Spinal cord (tissue), 10 donors: ENCODE data around the gene DNM2. TPM values are rescaled to one million over a fixed set of nuclear protein-coding genes. Genes with fewer than 3 reads are reported as not detected.

Experiments used
- DNase-seq, 6 donors: peaks; one replicate each; pipeline versions ENCODE4 v3.0.0 to v3.0.0-alpha.2; 2013 to 2015; ENCODE audit warnings: low spot score in 6 of 6, low read depth in 4 of 6
- H3K27ac ChIP-seq: one replicate; pipeline ENCODE4 v1.5.1; 2013; ENCODE audit warnings: low read depth, low read length, control low read depth
- H3K27me3 ChIP-seq: one replicate; pipeline ENCODE4 v1.6.1; 2013; ENCODE audit warnings: low read length; ENCODE audit not compliant: control insufficient read depth, insufficient read depth
- H3K36me3 ChIP-seq: one replicate; pipeline ENCODE4 v1.6.1; 2013; ENCODE audit warnings: low read length; ENCODE audit not compliant: control insufficient read depth, insufficient read depth
- H3K4me1 ChIP-seq: one replicate; pipeline ENCODE4 v1.6.1; 2013; ENCODE audit warnings: low read length; ENCODE audit not compliant: control insufficient read depth, insufficient read depth
- H3K4me3 ChIP-seq: one replicate; pipeline ENCODE4 v1.5.1; 2013; ENCODE audit warnings: low read depth, low read length, control low read depth
- H3K9me3 ChIP-seq: one replicate; pipeline ENCODE4 v1.6.1; 2013; ENCODE audit warnings: low read length; ENCODE audit not compliant: control insufficient read depth, insufficient read depth
- WGBS: methylation state at CpG from one replicate; pipeline ENCODE4 v1.1.5; 2013; ENCODE audit warnings: missing lambda C conversion rate; ENCODE audit not compliant: insufficient coverage; 5-methylcytosine and 5-hydroxymethylcytosine counted together
- polyA plus RNA-seq, 2 donors: library from polyadenylated mRNA; unstranded; fragments of 120-200 nt; gene quantifications; one replicate each; pipeline ENCODE4 v1.2.1, GENCODE V29; 2013; ENCODE audit not compliant: insufficient read length in 2 of 2
- total RNA-seq, 2 donors: library from RNA; depleted of rRNA in 1 of 2; stranded (reverse); fragments of 120-200 nt in 1 of 2; fragments of >200 nt in 1 of 2; gene quantifications; one replicate each; pipeline versions ENCODE4 v1.2.3 to v1.2.4, GENCODE V29; 2013 to 2014
- donor health status: healthy.

The DNM2 gene
- total and polyA plus RNA-seq, 4 donors = 59.2 to 111 (median 85.0) TPM

DNA sequence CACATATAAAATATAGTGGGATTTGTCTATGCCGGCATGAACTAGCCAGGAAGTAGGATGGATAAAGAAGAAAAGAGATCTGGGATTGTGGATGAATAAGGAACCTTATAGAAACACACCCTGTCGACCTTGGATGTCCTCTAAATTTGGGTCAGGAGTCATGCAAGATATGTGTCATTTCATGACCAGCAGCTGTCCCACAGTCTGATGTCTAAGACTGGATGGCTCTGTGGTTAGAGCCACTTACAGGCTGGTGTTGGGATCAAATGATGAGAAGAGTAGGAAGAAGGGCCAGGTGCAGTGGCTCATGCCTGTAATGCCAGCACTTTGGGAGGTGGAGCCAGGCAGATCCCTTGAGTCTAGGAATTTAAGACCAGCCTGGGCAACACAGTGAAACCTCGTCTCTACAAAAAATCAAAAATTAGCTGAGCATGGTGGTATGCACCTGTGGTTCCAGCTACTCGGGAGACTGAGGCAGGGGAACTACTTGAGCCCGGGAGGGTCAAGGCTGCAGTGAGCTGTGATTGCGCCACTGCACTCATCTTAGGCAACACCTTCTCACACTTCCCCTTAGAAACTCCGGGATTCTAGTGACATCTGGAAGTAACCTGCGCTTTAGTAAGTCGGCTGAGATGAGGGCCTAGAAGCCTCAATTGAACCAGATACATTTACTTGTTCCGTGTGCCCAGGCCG lies 87.3 kb downstream of the DNM2 start:
- H3K4me1 ChIP-seq = peaks cover 4% of the 10 kb centered on the region
- no peak overlapping the region for H3K4me3 ChIP-seq
- no peak for DNase-seq
- no peak overlapping the region for H3K27ac ChIP-seq
- peaks cover 86% of the 10 kb centered on the region for H3K36me3 ChIP-seq
- WGBS = 96% methylated on average over 10 of the region's 11 CpGs
- H3K9me3 ChIP-seq = no peaks in the 10 kb centered on the region
- no peaks in the 10 kb centered on the region for H3K27me3 ChIP-seq

DNA sequence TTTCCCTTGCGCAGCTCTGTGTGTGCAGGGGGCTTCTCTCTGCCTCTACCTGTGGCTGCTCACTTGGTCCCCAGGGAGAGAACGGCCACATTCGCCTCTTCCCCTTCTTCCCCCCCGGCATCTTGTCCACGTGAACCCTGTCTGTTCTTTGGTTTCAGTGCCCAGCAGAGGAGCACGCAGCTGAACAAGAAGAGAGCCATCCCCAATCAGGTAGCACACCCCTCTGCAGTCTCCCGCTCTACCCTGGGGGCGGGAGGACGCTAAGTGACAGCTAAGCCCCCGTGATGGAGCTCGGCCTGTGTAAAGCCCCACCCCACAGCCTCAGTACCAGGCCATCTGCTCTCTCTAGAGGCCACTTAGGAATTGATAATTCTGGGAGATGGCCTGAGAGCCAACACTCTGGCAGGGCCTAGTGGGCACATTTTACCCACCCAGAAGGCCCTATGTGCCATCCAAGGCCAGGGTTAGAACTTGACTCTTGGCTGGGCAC lies 87.9 kb downstream of the DNM2 start:
- H3K27me3 ChIP-seq = no peaks in the 10 kb centered on the region
- H3K9me3 ChIP-seq = no peaks in the 10 kb centered on the region
- peaks cover 86% of the 10 kb centered on the region for H3K36me3 ChIP-seq
- peaks cover 3% of the 10 kb centered on the region for H3K4me1 ChIP-seq
- H3K27ac ChIP-seq = no peak overlapping the region
- WGBS = 98% methylated on average over 6 of the region's 11 CpGs
- H3K4me3 ChIP-seq = no peak overlapping the region
- DNase-seq = no peak

DNA sequence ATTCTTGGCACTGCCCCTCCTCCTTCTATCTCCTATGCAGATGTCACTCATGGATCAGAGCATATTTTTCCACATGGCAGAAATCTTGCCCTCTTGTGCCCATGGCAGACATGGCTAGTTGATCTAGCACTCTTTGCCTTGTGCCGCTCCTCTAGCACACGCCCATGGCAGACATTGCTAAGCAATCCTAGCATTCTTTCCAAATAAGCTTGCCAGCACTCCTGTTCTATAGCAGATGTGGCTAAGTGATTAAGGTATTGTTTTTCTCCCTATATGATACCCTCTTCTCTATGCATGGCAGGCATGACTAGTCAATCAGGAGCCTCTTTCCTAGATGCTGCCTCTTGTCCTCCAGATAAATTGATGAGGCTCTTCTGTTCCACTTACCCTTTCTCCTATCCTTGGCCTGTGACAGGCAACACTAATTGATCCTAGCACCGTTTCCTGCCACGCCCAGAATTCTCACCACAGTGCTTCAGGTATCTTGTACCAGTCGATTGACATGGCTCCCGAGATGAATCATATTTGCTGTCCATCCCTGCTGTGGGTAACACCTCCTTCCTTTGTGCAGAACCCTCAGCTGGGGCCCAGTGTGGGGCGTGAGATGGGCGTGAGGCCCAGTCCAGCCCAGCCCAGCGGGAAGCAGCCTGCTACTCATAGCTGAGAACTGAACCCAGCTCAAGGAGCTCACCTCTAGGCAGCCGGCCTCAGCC lies 91.2 kb downstream of the DNM2 start:
- Histone ChIP-seq H3K4me3 (no peak overlapping the region), H3K36me3 (peaks cover 86% of the 10 kb centered on the region), H3K9me3 (no peaks in the 10 kb centered on the region), H3K4me1 (no peaks in the 10 kb centered on the region), H3K27me3 (no peaks in the 10 kb centered on the region), H3K27ac (no peak overlapping the region)
- DNase-seq = no peak
- WGBS = 83% methylated on average over 8 of the region's 10 CpGs

DNA sequence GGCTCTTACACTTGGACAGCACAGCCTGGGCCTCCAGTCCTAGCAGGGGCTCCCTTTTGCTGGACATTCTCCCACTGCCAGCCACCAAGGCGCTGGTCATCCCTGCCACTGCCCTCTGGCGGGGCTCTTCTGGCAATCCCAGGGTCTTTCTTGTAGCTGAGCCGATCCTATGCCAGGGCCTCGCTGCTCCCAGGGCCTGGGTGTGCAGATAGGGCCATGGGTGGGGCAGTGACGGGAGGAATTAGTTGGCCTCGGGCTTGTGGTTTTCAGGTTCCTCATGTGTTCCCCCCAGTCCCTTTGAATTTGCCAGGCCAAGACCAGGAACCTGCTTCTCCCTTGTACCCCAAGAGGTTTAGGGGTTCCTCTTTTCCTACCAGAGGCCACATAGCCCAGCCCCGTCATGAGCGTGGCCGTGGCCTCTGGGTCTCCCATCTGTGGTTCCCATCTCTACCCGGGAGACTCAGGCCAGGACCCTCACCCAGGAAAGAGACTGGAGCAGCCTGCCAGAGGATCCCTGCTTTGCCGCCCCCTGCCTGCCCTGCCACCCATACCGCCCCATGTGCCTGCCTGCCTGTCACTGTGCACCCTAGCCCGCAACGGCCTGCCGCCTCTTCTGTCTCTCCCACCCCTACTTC lies 91.9 kb downstream of the DNM2 start:
- 84% methylated on average over 13 of the region's 15 CpGs for WGBS
- H3K27me3 ChIP-seq = no peaks in the 10 kb centered on the region
- no peak overlapping the region for H3K4me3 ChIP-seq
- no peak overlapping the region for H3K27ac ChIP-seq
- H3K36me3 ChIP-seq = peaks cover 87% of the 10 kb centered on the region
- no peaks in the 10 kb centered on the region for H3K4me1 ChIP-seq
- no peak for DNase-seq
- no peaks in the 10 kb centered on the region for H3K9me3 ChIP-seq

DNA sequence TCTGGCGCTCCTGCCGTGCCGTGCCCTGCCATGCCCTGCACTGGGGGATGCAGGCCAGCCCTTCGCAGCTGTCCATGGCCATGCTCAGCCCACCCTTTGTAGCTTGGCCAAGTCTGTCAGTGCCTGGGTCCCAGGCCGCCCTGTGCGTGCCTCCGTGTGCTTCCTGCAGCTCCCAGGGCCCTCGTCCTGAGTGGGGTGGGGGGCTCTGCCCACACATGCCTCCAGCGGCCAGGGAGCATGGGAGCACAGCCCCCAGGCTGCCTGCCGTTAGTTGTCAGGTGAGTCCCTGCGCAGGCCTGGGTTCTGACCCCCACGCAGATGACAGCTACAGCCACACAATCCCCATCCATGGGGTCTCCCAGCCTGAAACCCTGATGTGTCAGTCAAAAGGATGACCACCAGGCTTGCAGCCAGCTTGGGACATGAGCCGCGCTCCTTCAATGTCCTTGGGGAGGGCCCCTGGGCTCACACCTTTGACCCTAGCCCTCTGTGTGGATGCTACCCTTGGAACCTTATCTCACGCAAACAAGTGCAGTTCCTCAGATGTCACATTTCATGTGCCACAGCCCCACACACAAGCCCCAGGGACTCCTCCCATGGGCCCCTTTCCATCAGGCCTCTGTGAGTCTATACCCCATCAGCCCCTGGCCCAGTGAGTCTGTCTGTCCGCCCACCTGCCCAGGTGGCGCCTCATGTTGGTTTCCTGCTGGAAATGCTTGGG lies 93.7 kb downstream of the DNM2 start:
- DNase-seq = no peak
- H3K4me3 ChIP-seq = no peak overlapping the region
- peaks cover 91% of the 10 kb centered on the region for H3K36me3 ChIP-seq
- no peak overlapping the region for H3K27ac ChIP-seq
- no peaks in the 10 kb centered on the region for H3K27me3 ChIP-seq
- H3K9me3 ChIP-seq = no peaks in the 10 kb centered on the region
- 92% methylated on average over 17 of the region's 17 CpGs for WGBS
- H3K4me1 ChIP-seq = peaks cover 6% of the 10 kb centered on the region

DNA sequence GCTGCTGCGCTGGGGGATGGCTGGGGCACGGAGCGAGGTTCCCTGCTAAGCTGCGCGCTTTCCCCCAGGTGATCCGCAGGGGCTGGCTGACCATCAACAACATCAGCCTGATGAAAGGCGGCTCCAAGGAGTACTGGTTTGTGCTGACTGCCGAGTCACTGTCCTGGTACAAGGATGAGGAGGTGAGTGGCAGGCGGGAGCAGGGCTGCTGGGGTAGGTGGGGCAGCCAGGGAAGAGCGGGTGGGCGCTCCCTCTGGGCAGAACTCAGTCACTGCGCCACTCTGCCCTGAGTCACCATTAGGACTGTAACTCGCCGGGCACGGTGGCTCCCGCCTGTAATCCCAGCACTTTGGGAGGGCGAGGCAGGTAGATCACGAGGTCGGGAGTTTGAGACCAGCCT lies 94.3 kb downstream of the DNM2 start:
- peaks cover 94% of the 10 kb centered on the region for H3K36me3 ChIP-seq
- DNase-seq = no peak
- no peak overlapping the region for H3K27ac ChIP-seq
- WGBS = 94% methylated on average over 19 of the region's 19 CpGs
- no peaks in the 10 kb centered on the region for H3K27me3 ChIP-seq
- no peak overlapping the region for H3K4me3 ChIP-seq
- no peaks in the 10 kb centered on the region for H3K9me3 ChIP-seq
- peaks cover 6% of the 10 kb centered on the region for H3K4me1 ChIP-seq

DNA sequence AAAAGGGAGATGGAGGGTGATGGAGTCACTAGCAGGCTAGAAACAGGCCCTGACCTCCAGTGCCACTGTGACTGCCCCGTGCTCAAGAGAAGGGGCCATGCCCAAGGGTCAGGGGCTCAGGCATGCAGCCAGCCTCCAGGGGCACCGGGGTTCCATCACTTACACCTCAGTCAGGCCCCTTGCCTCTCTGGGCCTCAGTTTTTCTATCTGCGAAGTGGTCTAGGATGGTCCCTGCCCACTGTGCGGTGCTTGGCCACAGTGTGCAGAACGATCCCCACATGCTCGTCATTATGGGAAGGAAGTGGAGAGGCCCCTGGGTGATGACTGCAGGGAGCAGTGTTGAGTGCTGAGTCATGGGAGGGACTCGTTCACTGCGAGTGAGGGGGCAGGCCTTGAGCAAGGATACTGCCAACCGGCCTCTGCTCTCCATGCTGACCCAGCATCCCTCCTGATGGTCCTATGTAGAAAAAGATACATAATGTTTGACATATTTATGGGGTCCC lies 95.1 kb downstream of the DNM2 start:
- H3K4me3 ChIP-seq = no peak overlapping the region
- peaks cover 6% of the 10 kb centered on the region for H3K4me1 ChIP-seq
- DNase-seq = no peak
- no peaks in the 10 kb centered on the region for H3K9me3 ChIP-seq
- H3K27ac ChIP-seq = no peak overlapping the region
- H3K27me3 ChIP-seq = no peaks in the 10 kb centered on the region
- WGBS = 83% methylated on average over 8 of the region's 9 CpGs
- H3K36me3 ChIP-seq = peaks cover 96% of the 10 kb centered on the region

DNA sequence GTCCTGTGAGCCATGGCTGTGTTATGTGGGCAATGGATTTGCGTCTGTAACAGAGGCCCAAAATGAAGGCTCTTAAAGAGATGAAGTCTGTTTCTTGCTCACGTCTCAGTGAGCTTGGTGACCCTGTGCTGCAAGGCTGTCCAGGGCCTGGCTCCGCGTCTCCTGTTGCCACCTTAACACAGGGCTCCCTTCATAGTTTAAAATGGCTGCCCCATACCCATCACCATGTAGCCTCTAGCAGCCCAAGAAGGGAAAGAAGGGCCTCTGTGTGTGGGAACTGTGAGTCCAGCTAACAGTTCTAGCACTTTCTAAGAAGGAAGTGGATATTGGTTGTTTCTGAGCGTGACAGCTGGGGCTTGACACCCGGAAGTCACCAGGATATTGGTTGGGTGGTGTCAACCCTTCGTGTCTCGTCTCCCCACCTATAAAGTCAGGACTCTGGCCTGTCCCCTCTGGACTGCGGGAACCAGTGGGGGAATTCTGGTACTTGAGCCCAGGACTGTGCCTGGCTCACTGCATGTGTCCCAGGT lies 97.2 kb downstream of the DNM2 start:
- no peaks in the 10 kb centered on the region for H3K27me3 ChIP-seq
- H3K4me1 ChIP-seq = peaks cover 11% of the 10 kb centered on the region
- peaks cover 96% of the 10 kb centered on the region for H3K36me3 ChIP-seq
- H3K9me3 ChIP-seq = no peaks in the 10 kb centered on the region
- no peak overlapping the region for H3K27ac ChIP-seq
- no peak for DNase-seq
- H3K4me3 ChIP-seq = no peak overlapping the region
- WGBS = 86% methylated on average over 7 of the region's 9 CpGs

DNA sequence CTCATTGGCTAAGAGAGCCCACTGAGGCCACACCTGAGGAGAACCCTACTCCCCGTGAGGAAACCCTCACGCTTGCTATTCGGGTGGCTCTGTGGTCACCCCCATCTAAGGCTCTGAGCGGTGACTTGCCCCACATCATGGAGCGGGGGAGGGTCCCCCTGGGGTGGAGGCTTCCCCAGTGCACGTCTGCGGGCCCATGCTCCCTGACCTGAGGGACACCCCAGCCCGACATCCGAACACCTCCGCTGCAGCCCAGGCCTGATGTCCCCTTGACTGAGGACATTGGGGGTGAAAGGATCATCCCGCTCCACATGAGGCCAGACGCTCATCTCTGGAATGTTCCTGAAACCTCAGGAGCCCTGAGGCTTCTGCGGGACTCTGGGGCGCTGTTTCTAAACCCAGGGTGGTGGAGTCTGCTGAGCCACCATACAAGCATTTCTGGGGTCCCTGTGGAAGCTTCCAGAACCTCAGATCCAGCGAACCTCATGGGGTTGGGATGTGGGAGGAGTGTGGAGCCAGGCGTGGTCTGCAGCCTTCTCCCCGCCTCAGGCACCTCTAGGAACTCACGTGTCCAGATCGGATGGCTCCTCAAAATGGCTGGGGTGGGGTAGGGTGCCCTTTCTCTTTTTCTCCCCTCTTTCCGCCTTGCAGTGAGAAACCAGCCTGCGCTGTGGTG lies 98.2 kb downstream of the DNM2 start:
- Histone ChIP-seq H3K9me3 (no peaks in the 10 kb centered on the region), H3K4me1 (peaks cover 11% of the 10 kb centered on the region), H3K4me3 (peak overlapping the region; percentile 48), H3K27me3 (no peaks in the 10 kb centered on the region), H3K36me3 (peaks cover 96% of the 10 kb centered on the region), H3K27ac (peak overlapping the region; percentile 82)
- no peak for DNase-seq
- WGBS = 94% methylated on average over 16 of the region's 21 CpGs
